HG02943 (cell line): Measurements from ENCODE around the gene PCNX2.

Experiments
- ATAC-seq: cut with Tn5 transposase; IDR thresholded peaks from one replicate; pipeline ENCODE4 v1.9.1; 2021; ENCODE audit warnings: mild to moderate bottlenecking, low read depth, moderate library complexity; ENCODE audit not compliant: unreplicated experiment

Gene PCNX2

GRCh38 chr1:232990176-232991128 is 305.1 kb downstream of the PCNX2 start:
- no peak for ATAC-seq

- ATAC-seq, result no peak
Measured at GRCh38 chr1:232988572-232989040, 306.9 kb downstream of the PCNX2 start.

- ATAC-seq, result no peak
Measured at GRCh38 chr1:232987774-232988140, 307.8 kb downstream of the PCNX2 start.

- no peak for ATAC-seq
Measured at GRCh38 chr1:232987046-232987773, 308.3 kb downstream of the PCNX2 start.

GRCh38 chr1:232986527-232986922 is 309.0 kb downstream of the PCNX2 start:
- ATAC-seq, result no peak

GRCh38 chr1:232985882-232986526 is 309.5 kb downstream of the PCNX2 start:
- no peak for ATAC-seq

- ATAC-seq, result no peak
Measured at GRCh38 chr1:232984577-232985425, 310.7 kb downstream of the PCNX2 start.

GRCh38 chr1:232983817-232984567 is 311.5 kb downstream of the PCNX2 start:
- ATAC-seq, result no peak

- no peak for ATAC-seq
Measured at GRCh38 chr1:232983375-232983774, 312.1 kb downstream of the PCNX2 start.

- ATAC-seq, result no peak
Measured at GRCh38 chr1:232982238-232982944, 313.1 kb downstream of the PCNX2 start.

GRCh38 chr1:232980986-232981560 is 314.5 kb downstream of the PCNX2 start:
- ATAC-seq, result no peak

GRCh38 chr1:232980355-232980978 is 315.1 kb downstream of the PCNX2 start:
- ATAC-seq, result no peak

- ATAC-seq, result no peak
Measured at GRCh38 chr1:232979558-232979957, 316.0 kb downstream of the PCNX2 start.

GRCh38 chr1:232978815-232979214 is 316.7 kb downstream of the PCNX2 start:
- ATAC-seq, result no peak

GRCh38 chr1:232978091-232978634 is 317.4 kb downstream of the PCNX2 start:
- no peak for ATAC-seq

- no peak for ATAC-seq
Measured at GRCh38 chr1:232974971-232975370, 320.6 kb downstream of the PCNX2 start.
